HCEC 1CT (cell line): ENCODE results near the gene WDR43.
"Not testable (repeated sequence)": the region's sequence is repeated elsewhere in the genome, so short reads cannot be mapped to it uniquely, and the experiment has no call there.

Source experiments
- DNase-seq: peaks from one replicate; pipeline ENCODE4 v3.0.0-alpha.2; 2017

The WDR43 gene

GRCh38 chr2:28970464-28971160 lies 76.1 kb downstream of the WDR43 start:
- DNase-seq, result no peak

- DNase-seq, result no peak
Measured at GRCh38 chr2:28972778-28973335, 78.4 kb downstream of the WDR43 start.

GRCh38 chr2:28974252-28974651 lies 79.8 kb downstream of the WDR43 start:
- no peak for DNase-seq

- no peak for DNase-seq
Measured at GRCh38 chr2:28975671-28976070, 81.2 kb downstream of the WDR43 start.

- DNase-seq, result peak; percentile 25
Measured at GRCh38 chr2:28976584-28976983, 82.1 kb downstream of the WDR43 start.

GRCh38 chr2:28977176-28977875 lies 82.9 kb downstream of the WDR43 start:
- no peak for DNase-seq

- not testable (repeated sequence) for DNase-seq
Measured at GRCh38 chr2:28978001-28978400, 83.5 kb downstream of the WDR43 start.

GRCh38 chr2:28978606-28979005 lies 84.1 kb downstream of the WDR43 start:
- no peak for DNase-seq

- no peak for DNase-seq
Measured at GRCh38 chr2:28979041-28979440, 84.6 kb downstream of the WDR43 start.

GRCh38 chr2:28979576-28980366 lies 85.3 kb downstream of the WDR43 start:
- no peak for DNase-seq

- DNase-seq, result no peak
Measured at GRCh38 chr2:28980368-28981015, 86.0 kb downstream of the WDR43 start.

- no peak for DNase-seq
Measured at GRCh38 chr2:28981016-28981441, 86.6 kb downstream of the WDR43 start, which contains the start of gene TOGARAM2. TSS of gene TOGARAM2 (plus strand) at chr2:28981298. CDS start at chr2:28994835, 13,537 bp downstream.

- DNase-seq, result no peak
Measured at GRCh38 chr2:28981620-28982376, 87.3 kb downstream of the WDR43 start.

- no peak for DNase-seq
Measured at GRCh38 chr2:28982381-28982950, 88.0 kb downstream of the WDR43 start.

- DNase-seq, result no peak
Measured at GRCh38 chr2:28986429-28986828, 92.0 kb downstream of the WDR43 start.

- DNase-seq, result no peak
Measured at GRCh38 chr2:28989973-28990372, 95.5 kb downstream of the WDR43 start.

- DNase-seq, result no peak
Measured at GRCh38 chr2:28990445-28990844, 96.0 kb downstream of the WDR43 start.

GRCh38 chr2:28991021-28991420 lies 96.6 kb downstream of the WDR43 start:
- DNase-seq, result no peak

- no peak for DNase-seq
Measured at GRCh38 chr2:28991460-28991859, 97.0 kb downstream of the WDR43 start.

GRCh38 chr2:28993206-28993960 lies 98.9 kb downstream of the WDR43 start:
- no peak for DNase-seq

- DNase-seq, result no peak
Measured at GRCh38 chr2:28994074-28994473, 99.6 kb downstream of the WDR43 start.
